ENCODE measurements around the gene MPHOSPH9.
"Not testable (repeated sequence)": the region's sequence is repeated elsewhere in the genome, so short reads cannot be mapped to it uniquely, and the experiment has no call there.

Gene MPHOSPH9

DNA sequence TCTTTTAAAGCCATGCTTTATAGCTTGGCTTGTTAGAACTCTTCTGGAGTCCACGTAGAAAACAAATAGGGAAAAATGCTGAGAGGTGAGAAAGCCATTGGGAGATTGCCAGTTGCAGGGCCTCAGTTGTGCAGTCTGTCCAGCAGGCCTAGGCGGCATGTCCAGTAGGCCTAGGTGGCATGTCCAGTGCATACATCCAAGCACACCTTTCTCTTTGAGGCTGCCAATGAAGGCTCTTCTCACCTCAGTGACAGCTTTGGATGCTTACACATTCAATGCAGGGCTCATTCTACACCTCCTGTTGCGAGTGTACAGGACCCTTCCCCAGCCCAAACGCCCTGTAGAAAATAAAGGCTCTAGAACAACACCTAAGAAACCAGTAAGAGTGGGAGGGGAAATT lies 25.7 kb upstream of the MPHOSPH9 start:
- Histone ChIP-seq H3K79me2 (ENCODE audit: insufficient read depth, low read length) (peaks cover 6% of the 10 kb centered on the region; the same call in 1 of the 2 replicates), H3K4me2 (ENCODE audit: insufficient read depth, low read length) (no peak overlapping the region), H3K4me3 (ENCODE audit: low read depth in 1 of 2, low read length in 2 of 2) (no peak overlapping the region), H3K36me3 (ENCODE audit: insufficient read depth, low read length) (peaks cover 87% of the 10 kb centered on the region), H3K9ac (ENCODE audit: low read depth, low read length) (no peak overlapping the region), H2AFZ (ENCODE audit: low read depth, low read length) (no peak overlapping the region), H4K20me1 (ENCODE audit: insufficient read depth, low read length) (peaks cover 11% of the 10 kb centered on the region; the same call in 1 of the 2 replicates), H3K4me1 (ENCODE audit: insufficient read depth, low read length) (no peaks in the 10 kb centered on the region), H3K27ac (ENCODE audit: low read length) (no peak overlapping the region), H3K27me3 (ENCODE audit: insufficient read depth, low read length, poor library complexity) (no peaks in the 10 kb centered on the region), H3K9me3 (ENCODE audit: insufficient read depth, low read length, severe bottlenecking) (no peaks in the 10 kb centered on the region)
- no peak for ATAC-seq (ENCODE audit: insufficient read depth, low read depth)
- no peak for DNase-seq
- TF ChIP-seq, protein P1, sequence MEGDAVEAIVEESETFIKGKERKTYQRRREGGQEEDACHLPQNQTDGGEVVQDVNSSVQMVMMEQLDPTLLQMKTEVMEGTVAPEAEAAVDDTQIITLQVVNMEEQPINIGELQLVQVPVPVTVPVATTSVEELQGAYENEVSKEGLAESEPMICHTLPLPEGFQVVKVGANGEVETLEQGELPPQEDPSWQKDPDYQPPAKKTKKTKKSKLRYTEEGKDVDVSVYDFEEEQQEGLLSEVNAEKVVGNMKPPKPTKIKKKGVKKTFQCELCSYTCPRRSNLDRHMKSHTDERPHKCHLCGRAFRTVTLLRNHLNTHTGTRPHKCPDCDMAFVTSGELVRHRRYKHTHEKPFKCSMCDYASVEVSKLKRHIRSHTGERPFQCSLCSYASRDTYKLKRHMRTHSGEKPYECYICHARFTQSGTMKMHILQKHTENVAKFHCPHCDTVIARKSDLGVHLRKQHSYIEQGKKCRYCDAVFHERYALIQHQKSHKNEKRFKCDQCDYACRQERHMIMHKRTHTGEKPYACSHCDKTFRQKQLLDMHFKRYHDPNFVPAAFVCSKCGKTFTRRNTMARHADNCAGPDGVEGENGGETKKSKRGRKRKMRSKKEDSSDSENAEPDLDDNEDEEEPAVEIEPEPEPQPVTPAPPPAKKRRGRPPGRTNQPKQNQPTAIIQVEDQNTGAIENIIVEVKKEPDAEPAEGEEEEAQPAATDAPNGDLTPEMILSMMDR (IDR thresholded peaks at IDR 0.05; ENCODE audit: borderline replicate concordance, extremely low read depth, low read length, poor library complexity, severe bottlenecking): no peak
- TF ChIP-seq EZH2 (IDR thresholded peaks at IDR 0.05; ENCODE audit: borderline replicate concordance, low read depth, low read length, severe bottlenecking): no peak

DNA sequence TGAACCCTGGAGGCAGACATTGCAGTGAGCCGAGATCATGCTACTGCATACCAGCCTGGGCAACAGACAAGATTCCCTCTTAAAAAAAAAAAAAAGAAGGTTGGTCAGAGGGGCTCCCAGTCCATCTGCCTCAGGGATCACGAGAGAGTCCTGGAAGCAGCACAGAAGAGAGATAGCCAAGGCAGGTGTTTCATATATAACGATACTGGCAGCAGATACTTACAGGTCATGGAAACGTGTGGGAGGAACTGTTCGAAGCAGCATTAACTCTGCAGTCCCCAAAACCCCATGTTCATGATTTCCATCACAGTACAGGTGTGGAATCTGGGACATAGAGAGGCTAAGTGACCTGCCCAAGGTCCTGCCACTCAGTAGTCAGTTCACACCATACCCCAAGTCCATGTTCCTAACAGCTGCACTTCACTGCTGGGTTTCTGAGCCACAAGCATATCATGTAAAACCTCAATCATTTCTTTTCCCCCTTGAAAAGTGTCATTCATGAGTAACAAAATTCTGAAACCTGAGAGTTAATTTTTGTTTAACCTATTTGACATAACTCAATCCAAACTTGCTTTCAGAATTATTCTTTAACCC lies 22.0 kb upstream of the MPHOSPH9 start:
- DNase-seq: no peak
- H3K4me3 ChIP-seq (ENCODE audit: low read depth in 1 of 2, low read length in 2 of 2): no peak overlapping the region
- TF ChIP-seq, protein P1 (IDR thresholded peaks at IDR 0.05; ENCODE audit: borderline replicate concordance, extremely low read depth, low read length, poor library complexity, severe bottlenecking): no peak
- TF ChIP-seq EZH2 (IDR thresholded peaks at IDR 0.05; ENCODE audit: borderline replicate concordance, low read depth, low read length, severe bottlenecking): no peak
- peaks cover 69% of the 10 kb centered on the region for H3K36me3 ChIP-seq (ENCODE audit: insufficient read depth, low read length)
- peaks cover 33% of the 10 kb centered on the region for H3K79me2 ChIP-seq (ENCODE audit: insufficient read depth, low read length)
- H2AFZ ChIP-seq (ENCODE audit: low read depth, low read length): no peak overlapping the region
- H3K4me2 ChIP-seq (ENCODE audit: insufficient read depth, low read length): no peak overlapping the region
- peaks cover 20% of the 10 kb centered on the region; the same call in 1 of the 2 replicates for H4K20me1 ChIP-seq (ENCODE audit: insufficient read depth, low read length)
- H3K27me3 ChIP-seq (ENCODE audit: insufficient read depth, low read length, poor library complexity): no peaks in the 10 kb centered on the region
- no peak overlapping the region for H3K27ac ChIP-seq (ENCODE audit: low read length)
- no peak overlapping the region for H3K9ac ChIP-seq (ENCODE audit: low read depth, low read length)
- no peak for ATAC-seq (ENCODE audit: insufficient read depth, low read depth)
- no peaks in the 10 kb centered on the region for H3K4me1 ChIP-seq (ENCODE audit: insufficient read depth, low read length)
- no peaks in the 10 kb centered on the region for H3K9me3 ChIP-seq (ENCODE audit: insufficient read depth, low read length, severe bottlenecking)

DNA sequence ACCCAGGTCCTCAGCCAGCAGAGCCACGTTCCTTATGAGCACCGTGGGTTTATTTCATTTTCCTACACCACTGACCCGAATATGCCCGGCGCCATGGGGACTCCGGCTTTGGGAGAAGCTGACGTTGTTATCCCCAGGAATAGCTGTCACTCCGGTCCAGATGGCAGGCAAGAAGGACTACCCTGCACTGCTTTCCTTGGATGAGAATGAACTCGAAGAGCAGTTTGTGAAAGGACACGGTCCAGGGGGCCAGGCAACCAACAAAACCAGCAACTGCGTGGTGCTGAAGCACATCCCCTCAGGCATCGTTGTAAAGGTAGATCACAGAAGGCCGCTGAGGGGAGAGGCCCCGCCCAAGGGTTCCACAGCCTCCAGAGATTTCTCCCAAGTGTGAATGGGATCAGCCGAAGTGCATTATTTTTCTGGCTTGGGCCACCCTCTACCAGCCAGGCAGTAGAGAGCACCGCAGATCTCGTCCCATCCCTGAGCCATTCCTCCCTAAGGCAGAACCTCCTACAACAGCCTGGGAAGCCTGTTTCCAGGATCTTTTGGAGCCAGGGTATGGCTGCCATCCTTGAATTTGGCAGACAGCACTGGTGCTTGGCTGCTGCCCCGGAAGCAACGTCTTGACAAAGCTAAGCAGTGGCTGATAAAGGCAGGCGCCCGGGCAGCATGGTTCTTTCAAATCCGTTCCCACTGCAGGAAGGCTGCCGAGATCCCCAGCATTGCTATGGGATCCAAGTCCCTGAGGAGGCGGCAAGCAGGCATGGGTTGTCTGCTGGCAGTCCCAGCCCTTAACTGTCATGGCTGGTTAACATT lies 20.9 kb upstream of the MPHOSPH9 start:
- DNase-seq (no peak), ATAC-seq (ENCODE audit: insufficient read depth, low read depth) (no peak)
- H3K27me3 ChIP-seq (ENCODE audit: insufficient read depth, low read length, poor library complexity): no peaks in the 10 kb centered on the region
- H2AFZ ChIP-seq (ENCODE audit: low read depth, low read length): no peak overlapping the region
- H3K4me2 ChIP-seq (ENCODE audit: insufficient read depth, low read length): no peak overlapping the region
- no peak overlapping the region for H3K4me3 ChIP-seq (ENCODE audit: low read depth in 1 of 2, low read length in 2 of 2)
- peaks cover 42% of the 10 kb centered on the region for H3K79me2 ChIP-seq (ENCODE audit: insufficient read depth, low read length)
- TF ChIP-seq, protein P1 (IDR thresholded peaks at IDR 0.05; ENCODE audit: borderline replicate concordance, extremely low read depth, low read length, poor library complexity, severe bottlenecking): no peak
- H3K4me1 ChIP-seq (ENCODE audit: insufficient read depth, low read length): no peaks in the 10 kb centered on the region
- no peak overlapping the region for H3K27ac ChIP-seq (ENCODE audit: low read length)
- peaks cover 68% of the 10 kb centered on the region for H3K36me3 ChIP-seq (ENCODE audit: insufficient read depth, low read length)
- peaks cover 20% of the 10 kb centered on the region; the same call in 1 of the 2 replicates for H4K20me1 ChIP-seq (ENCODE audit: insufficient read depth, low read length)
- no peaks in the 10 kb centered on the region for H3K9me3 ChIP-seq (ENCODE audit: insufficient read depth, low read length, severe bottlenecking)
- H3K9ac ChIP-seq (ENCODE audit: low read depth, low read length): no peak overlapping the region

DNA sequence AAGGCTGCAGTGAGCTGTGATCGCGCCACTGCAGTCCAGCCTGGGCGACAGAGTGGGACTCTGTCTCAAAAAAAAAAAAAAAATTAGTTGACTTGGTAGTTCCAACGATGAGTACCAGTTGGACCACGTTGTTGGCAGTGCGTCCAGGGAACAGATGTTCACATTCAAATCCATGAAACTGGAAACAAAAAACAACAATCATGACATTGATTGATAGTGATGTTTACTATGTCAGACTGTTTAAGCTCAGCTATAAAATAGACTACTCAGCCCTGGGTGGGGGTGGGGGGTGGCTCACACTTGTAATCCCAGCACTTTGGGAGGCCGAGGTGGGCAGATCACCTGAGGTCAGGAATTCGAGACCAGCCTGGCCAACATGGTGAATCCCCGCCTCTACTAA lies 19.4 kb upstream of the MPHOSPH9 start:
- H4K20me1 ChIP-seq (ENCODE audit: insufficient read depth, low read length): peaks cover 20% of the 10 kb centered on the region; the same call in 1 of the 2 replicates
- H3K4me2 ChIP-seq (ENCODE audit: insufficient read depth, low read length): not testable (repeated sequence)

More for the DNA sequence above, 19.4 kb upstream of the MPHOSPH9 start:
- Histone ChIP-seq H3K79me2 (ENCODE audit: insufficient read depth, low read length) (peaks cover 55% of the 10 kb centered on the region), H3K36me3 (ENCODE audit: insufficient read depth, low read length) (peaks cover 61% of the 10 kb centered on the region)
- not testable (repeated sequence) for H3K4me3 ChIP-seq (ENCODE audit: low read depth in 1 of 2, low read length in 2 of 2); H3K9me3 ChIP-seq (ENCODE audit: insufficient read depth, low read length, severe bottlenecking); H3K27ac ChIP-seq (ENCODE audit: low read length); H3K27me3 ChIP-seq (ENCODE audit: insufficient read depth, low read length, poor library complexity); H3K4me1 ChIP-seq (ENCODE audit: insufficient read depth, low read length); DNase-seq; ATAC-seq (ENCODE audit: insufficient read depth, low read depth); H2AFZ ChIP-seq (ENCODE audit: low read depth, low read length); H3K9ac ChIP-seq (ENCODE audit: low read depth, low read length)

Data from DND-41 (cell line).